ENCODE data around the gene OTX2. TPM values are rescaled to one million over a fixed set of nuclear protein-coding genes. Genes with fewer than 3 reads are reported as not detected.

The OTX2 gene
- total RNA-seq, 4 donors from 2014 or later: not detected

- DNase-seq (ENCODE audit: low spot score in 2 of 2): no peak
- no peak overlapping the region for H3K4me3 ChIP-seq (ENCODE audit: low read depth, poor library complexity, severe bottlenecking)
- intact Hi-C loops (cut with DNase I; ENCODE audit: low total_unique reads): no loop called here
- TF ChIP-seq CTCF (IDR thresholded peaks at IDR 0.05): no peak
- TF ChIP-seq POLR2A (IDR thresholded peaks at IDR 0.05): no peak
- WGBS, 2 donors: 22 to 23% methylated on average over 5 of the region's 5 CpGs
Measured at GRCh38 chr14:56815745-56816144, 5.5 kb upstream of the OTX2 start.

GRCh38 chr14:56814969-56815700 is 4.9 kb upstream of the OTX2 start:
- no peak overlapping the region for H3K4me3 ChIP-seq (ENCODE audit: low read depth, poor library complexity, severe bottlenecking)
- WGBS, 2 donors: 9 to 11% methylated on average over 4 of the region's 4 CpGs
- no peak for DNase-seq (ENCODE audit: low spot score in 2 of 2)
- intact Hi-C loops (cut with DNase I; ENCODE audit: low total_unique reads): no loop called here
- TF ChIP-seq POLR2A (IDR thresholded peaks at IDR 0.05) (no peak), CTCF (IDR thresholded peaks at IDR 0.05) (no peak)

- 6 to 15% methylated on average over 7 of the region's 7 CpGs for WGBS, 2 donors
- no peak for TF ChIP-seq POLR2A (IDR thresholded peaks at IDR 0.05)
- TF ChIP-seq CTCF (IDR thresholded peaks at IDR 0.05): no peak
- intact Hi-C loops (cut with DNase I; ENCODE audit: low total_unique reads): no loop called here
- H3K4me3 ChIP-seq (ENCODE audit: low read depth, poor library complexity, severe bottlenecking): no peak overlapping the region
- no peak for DNase-seq (ENCODE audit: low spot score in 2 of 2)
Measured at GRCh38 chr14:56814519-56814959, 4.3 kb upstream of the OTX2 start.

GRCh38 chr14:56813143-56813551 is 2.9 kb upstream of the OTX2 start:
- DNase-seq (ENCODE audit: low spot score in 2 of 2): no peak
- 4 to 6% methylated on average over 3 of the region's 3 CpGs for WGBS, 2 donors
- TF ChIP-seq POLR2A (IDR thresholded peaks at IDR 0.05) (no peak), CTCF (IDR thresholded peaks at IDR 0.05) (no peak)
- no peak overlapping the region for H3K4me3 ChIP-seq (ENCODE audit: low read depth, poor library complexity, severe bottlenecking)
- intact Hi-C loops (cut with DNase I; ENCODE audit: low total_unique reads): no loop called here

- H3K4me3 ChIP-seq (ENCODE audit: low read depth, poor library complexity, severe bottlenecking): no peak overlapping the region
- TF ChIP-seq POLR2A (IDR thresholded peaks at IDR 0.05): no peak
- no peak for TF ChIP-seq CTCF (IDR thresholded peaks at IDR 0.05)
- DNase-seq (ENCODE audit: low spot score in 2 of 2): no peak
- 9 to 14% methylated on average over 25 of the region's 25 CpGs for WGBS, 2 donors
- intact Hi-C loops (cut with DNase I; ENCODE audit: low total_unique reads): no loop called here
Measured at GRCh38 chr14:56812364-56813141, 2.3 kb upstream of the OTX2 start.

Data from lower leg skin (tissue), 4 donors.